CD4-positive, alpha-beta T cell treated with Interleukin-4 for 4 hours (primary cell): ENCODE results near the gene COMMD10.
"Not testable (repeated sequence)": the region's sequence is repeated elsewhere in the genome, so short reads cannot be mapped to it uniquely, and the experiment has no call there.

Experiments
- DNase-seq: peaks from one replicate; pipeline ENCODE4 v3.0.0-alpha.2; 2020

The COMMD10 gene

DNA sequence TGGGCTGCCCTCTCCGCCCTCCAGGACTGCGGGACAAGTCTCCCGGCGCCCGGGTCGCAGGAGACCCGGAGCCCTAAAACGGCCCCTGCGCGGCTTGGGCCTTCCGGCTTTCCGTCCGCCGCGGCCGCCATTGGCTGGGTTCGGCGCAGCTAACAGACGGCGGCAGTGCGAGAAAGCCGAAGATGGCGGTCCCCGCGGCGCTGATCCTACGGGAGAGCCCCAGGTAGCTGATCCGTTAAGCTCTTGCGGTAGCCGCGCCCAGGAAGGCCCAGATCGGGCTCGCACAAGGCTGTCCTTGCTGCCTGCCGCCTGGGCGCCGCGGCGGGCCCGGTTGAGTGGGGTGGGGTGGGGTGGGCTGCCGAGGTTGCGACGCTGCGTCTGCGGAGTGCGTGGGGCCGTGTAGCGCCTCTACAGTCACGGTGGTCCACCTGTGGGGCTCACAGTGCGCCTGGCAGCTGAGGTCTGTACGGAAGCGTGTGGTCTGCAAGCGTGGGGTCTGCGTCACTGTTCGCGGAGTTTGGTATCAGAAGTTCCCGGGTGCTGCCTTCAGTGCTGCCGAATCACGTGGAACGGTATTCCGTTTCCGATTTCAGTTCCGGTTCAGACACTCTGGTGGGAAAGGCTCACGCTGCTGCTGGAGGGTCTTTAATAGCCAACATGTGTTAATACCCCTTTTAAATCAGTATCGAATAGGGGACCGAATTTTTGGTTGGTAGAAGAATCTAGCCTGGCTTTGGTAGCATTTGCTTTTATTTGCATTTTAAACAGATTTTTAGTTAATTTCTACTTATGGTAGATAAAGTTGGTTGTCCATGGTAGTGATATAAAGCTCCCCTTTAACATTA is at the start of gene COMMD10:
Gene COMMD10, plus strand, starts transcription at position 155 of the 845 bp plus-strand sequence.
- peak; percentile 82 for DNase-seq

DNA sequence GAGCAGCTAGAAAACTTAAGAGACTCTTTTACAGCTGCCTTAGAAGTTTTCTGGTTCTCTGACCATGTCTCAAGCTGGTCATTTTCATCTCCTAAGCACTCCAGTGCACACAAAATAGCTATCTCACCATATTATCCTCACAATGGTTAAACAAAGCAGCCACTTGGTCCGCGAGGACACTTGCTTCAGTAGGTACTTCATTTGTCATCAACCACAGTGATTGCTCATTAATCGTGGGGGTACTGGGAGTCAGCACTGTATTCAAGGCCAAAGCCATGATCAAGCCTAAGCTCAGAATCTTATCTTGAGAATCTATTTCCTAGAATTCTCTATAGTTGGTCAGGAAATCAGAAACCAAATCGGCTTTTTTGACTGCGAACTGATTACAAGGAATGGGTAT is 49.7 kb upstream of the COMMD10 start:
- DNase-seq, result no peak

DNA sequence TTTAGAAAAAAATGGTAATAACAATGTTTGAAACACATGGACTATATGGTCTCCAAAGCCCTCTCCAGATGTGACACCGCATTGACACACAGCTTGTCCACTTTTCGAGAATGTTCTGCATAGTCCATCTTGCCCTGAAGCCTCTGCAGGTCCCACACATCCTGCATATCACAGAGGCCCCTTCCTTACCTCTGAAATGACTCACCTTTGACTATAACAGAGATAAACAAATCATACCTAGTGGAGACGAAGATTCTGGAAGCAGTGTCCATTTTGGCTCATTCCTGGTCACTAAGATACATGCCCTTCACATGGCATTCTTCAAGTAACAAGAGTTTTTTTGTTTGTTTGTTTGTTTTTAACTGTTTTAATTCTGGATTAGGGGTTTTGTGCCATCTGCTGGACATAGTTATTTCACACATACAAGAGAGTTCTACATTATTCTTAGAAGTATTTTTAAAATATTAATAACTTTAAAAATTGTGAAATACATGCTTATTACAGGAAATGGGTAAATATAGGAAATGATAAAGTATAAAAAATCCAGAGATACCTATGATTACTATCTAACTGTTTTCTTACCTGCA is 47.5 kb upstream of the COMMD10 start:
- DNase-seq, result no peak

DNA sequence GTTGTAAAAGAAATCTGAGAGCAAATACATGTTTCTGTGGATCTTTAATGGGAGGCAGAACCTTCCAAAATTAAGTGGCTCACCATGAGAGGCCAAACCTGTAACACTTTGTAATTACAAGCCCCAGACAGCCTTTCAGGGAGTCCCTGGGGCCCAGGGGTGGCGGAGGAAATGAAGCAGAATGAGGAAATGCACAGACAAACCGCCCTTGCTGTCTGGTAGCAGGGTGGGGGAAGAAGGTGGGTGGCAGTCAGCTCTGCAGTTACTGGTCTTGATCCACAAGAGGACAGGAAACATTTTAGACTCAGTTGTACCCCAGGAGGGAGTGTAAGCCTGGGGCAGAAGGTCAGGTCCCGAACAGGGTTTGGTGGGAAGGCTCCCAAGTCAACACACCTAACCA is 46.0 kb upstream of the COMMD10 start:
- DNase-seq, result peak; percentile 18

DNA sequence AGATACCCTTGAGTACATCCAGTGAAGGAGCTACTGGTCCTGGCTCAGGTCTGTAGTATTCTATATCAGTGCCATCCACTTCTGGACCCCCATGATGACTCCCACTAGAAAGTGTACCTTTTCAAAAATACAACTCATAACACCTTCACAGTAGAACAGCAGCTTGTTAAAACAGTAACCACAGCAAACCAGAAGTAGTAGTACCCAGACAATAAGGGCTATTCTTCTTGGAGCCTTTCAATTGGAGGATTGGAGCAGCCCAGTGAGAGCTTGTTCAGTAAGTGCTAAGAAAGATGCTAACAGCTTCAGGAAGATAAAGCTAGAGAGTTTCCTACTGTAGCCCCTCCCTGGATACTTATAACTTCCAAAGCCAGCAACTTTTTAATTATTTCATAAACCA is 42.5 kb upstream of the COMMD10 start:
- no peak for DNase-seq

DNA sequence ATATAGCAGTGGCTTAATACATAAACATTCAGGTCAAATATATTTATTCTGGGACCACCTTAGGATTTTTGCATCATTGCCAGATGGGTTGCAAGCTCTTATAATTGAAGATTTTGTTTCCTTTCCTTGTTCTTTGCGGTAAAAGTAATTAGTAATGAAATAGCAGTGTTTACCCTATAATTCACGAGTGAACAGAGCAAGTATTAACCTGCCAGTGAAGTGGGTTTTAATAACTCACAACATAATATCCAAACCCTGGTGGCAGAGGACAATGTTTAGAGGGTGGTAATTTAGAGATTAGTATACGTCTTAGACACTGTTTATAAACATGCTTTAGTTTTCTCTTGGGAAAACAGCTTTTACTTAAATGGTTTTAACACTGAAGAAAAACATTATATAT is 40.8 kb upstream of the COMMD10 start:
- no peak for DNase-seq

DNA sequence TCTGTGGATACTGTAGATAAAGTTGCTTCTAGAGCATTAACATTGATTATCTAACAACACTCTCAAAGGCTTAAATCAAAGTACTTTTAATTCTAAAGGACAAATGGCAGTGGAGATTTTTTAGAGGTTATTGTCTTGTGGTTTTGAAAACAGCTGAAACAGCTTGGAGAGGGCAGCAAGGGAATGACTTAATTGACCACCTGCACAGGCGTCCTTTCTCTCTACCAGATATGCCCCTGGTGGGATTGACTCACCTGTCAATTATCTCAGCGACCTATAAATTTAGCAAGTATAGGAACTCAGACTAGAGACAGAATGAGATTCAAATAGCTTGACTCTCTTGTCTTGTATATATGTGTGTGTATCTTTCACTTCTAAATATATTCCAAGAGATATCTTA is 39.0 kb upstream of the COMMD10 start:
- no peak for DNase-seq

DNA sequence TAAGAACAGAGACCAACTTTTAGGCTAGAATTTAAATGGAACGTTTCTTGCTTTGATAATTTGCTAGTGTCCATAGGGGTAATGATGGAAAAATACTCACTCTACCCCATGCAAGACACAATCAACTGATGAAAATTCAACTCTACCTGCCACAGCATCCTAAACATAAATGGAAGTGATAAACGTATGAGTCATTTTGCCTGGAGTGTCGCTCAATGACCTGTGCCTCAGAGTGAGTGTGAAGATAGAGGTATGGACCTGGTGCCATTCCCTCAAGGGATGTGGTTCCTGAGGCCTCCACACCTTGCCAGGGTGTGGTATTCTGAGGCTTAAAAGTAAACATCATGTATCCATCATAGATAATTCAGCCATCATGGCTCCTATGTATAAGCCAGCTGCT is 38.6 kb upstream of the COMMD10 start:
- DNase-seq, result no peak

DNA sequence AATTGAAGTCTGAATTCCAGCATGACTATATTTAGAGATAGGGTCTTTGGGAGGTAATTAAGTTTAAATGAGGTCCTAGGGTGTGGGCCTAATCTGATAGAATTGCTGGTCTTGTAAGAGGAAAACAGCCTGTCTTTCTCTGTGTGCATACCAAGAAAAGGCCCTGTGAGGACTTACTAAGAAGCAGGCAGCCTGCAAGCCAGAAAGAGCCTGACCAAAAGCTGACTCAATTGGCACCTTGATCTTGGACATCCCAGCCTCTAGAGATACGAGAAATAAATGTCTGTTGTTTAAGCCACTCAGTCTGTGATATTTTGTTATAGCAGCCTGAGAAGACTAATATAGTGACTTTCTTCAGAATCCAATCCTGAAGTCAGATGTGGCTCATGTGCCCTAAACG is 38.0 kb upstream of the COMMD10 start:
- DNase-seq, result no peak

DNA sequence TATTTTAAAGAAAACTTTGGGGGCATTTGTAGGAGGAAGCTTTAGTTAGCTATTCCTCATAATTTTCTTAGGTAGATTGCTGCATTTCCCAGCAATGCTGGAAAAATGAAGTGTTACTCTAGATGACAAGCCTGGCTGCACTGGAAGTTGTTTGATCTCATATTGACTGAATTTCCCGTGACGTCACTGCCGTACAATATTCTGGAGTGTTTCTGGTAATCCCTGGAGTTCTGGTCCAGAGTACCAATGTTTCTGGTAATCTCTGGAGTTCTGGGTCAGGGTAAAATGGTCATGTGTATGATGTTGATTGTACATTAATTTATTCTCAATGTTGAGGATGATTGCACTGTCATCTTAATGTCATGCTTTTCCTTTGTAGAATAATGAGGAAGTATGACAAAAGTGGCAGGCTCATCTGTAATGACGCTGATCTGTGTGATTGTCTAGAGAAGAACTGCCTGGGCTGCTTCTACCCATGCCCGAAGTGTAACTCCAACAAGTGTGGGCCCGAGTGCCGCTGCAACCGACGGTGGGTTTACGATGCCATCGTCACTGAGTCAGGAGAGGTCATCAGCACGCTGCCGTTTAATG is 26.4 kb upstream of the COMMD10 start:
- no peak for DNase-seq

DNA sequence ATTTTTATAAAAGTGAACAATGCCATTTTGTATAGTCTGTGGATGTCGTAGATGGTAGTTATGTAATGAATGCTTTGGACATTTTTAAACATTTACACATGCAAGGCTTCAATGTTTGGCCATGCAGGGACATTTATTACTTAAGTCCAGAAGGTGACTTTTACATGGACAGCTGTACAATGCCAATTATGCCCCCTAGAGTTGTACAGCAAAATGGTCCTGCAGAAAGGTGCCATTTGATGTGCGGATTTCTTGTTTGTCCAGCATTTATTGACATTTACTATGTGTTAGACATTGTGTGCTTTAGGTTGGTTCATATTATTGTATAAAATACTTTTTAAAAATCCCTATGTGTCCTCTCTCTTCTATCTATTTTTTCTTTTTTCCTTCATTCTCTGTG is 22.5 kb upstream of the COMMD10 start:
- no peak for DNase-seq

DNA sequence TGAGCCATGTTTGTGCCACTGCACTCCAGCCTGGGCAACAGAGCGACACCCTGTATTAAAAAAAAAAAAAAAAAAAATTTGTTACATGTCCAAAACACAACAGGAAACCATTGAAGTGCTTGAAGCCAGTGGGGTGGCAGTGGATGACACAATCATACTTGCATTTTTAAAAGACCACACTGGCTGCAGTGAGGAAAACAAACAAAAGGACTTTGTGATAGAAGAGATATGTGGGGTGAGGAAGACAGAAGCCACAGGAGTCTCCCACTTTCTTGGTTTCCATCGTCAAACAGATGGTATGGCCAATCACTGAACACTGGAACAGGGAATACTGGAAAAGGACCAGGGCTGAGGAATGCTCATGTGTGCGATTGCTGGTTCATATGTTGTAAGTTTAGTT is 20.9 kb upstream of the COMMD10 start:
- no peak for DNase-seq

DNA sequence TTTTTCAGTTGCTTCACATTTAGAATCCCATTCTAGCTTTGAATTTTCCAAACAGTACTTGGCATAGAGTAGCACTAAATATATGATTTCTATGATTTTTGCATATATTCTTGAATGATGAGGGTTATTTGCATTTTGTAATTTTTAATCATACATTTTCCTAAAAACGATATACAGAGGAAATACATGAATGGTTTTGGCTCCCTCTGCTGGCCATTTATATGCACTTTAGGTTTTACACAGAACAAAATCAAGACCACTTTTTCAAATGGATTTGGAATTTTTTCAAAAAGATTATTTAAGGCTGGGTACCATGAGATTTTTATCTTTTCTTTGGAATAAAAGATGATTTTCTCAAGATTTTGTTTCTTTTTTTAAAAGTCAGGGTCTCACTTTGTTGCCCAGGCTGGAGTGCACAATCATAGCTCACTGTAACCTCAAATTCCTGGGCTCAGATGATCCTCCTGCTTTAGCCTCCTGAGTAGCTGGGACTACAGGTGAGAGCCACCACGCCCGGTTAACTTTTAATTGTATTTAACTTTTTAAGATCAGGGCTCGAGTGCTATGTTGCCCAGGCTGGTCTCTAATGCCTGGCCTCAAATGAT is 16.7 kb upstream of the COMMD10 start:
- peak; percentile 59 for DNase-seq

DNA sequence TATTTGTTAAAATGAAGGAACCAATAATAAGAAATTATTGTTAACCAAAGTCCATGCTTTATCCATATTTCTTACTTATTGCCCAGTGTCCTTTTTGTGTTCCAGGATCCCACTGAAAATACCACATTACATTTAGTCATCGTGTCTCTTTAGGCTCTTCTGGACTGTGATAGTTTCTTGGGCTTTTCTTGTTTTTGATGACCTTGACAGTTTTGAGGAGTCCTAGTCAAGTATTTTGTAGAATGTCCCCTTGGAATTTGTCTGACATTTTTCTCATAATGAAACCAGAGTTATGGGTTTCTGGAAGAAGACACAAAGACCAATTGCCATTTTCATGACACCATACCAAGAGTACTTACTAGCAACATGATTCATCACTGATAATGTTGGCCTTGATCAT is 13.6 kb upstream of the COMMD10 start:
- no peak for DNase-seq

DNA sequence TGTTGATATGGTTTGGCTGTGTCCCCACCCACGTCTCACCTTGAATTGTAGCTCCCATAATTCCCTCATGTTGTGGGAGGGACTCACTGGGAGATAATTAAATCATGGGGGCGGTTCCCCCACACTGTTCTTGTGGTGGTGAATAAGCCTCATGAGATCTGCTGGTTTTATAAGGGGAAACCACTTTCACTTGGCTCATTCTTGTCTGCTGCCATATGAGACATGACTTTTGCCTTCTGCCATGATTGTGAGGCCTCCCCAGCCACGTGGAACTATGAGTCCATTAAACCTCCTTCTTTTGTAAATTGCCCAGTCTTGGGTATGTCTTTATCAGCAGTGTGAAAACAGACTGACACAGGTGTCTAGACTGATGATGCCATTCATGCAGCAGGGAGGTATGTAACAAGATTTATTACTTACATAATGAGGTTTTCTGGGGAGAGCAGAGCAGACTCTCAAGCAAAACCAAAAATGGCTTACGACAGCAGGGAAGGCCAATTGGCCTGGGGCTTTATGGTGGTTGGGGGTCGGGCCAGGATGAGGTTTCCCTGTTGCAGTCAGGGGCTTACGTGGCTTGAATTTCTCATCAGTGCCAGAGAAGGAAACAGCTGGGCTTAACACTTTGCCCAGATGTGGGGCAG is 9.5 kb upstream of the COMMD10 start:
- DNase-seq, result no peak

DNA sequence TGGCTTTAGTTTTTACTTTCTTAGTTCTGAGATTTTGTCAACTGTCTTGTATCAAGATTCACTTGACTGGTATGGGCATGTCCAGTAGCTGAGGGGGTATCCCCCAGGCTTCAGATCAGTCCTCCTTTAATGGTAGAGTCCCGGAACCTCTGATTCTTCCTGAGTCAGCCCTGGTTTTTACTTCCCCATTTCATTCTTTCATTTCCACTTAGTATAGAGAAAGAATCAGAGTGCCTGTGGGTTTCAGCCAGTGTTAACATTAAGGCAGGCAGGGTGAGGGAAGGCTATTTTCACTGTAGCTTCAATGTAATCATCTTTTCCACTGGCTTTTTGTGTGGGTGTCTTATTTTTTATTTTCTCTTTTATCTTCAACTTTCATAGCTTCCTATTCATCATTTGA is 8.3 kb upstream of the COMMD10 start:
- no peak for DNase-seq

DNA sequence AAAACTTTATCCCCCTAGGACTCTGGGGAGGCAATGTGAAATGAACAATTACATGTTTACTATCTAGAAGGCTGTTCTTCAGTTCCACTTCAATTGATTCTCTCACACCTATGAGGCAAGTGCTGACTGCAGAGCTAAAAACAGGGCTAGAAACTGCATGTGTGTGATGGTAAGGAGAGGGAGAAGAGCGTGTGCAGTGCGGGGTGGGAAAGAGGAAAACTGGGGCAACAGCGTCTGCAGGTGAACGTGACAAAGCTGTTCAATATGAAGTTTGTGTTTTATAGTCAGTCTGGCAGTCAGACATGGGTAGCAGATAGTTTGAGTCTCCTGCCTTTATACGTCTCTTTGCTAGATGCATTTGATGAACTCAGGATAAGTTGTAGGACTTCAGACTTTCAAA is 6.6 kb upstream of the COMMD10 start:
- no peak for DNase-seq

DNA sequence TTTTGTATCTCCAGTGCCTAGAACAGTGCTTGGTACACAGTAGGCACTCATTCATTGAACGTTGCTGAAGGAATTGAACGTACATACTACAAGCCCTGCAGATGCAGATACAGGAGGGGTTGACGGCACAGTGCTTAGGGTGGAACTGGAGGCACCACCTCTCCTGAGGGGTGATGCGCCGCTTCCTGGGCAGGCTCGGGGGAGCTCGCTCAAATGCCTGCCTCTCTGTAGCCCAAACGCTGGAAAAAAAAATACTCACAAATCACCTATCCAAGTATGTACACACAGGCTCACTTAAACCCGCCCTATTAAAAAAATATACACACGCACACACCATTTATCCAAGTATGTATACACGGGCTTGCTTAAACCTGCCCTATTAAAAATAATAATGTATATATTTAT is 536 bp upstream of the COMMD10 start:
- peak; percentile 13 for DNase-seq

DNA sequence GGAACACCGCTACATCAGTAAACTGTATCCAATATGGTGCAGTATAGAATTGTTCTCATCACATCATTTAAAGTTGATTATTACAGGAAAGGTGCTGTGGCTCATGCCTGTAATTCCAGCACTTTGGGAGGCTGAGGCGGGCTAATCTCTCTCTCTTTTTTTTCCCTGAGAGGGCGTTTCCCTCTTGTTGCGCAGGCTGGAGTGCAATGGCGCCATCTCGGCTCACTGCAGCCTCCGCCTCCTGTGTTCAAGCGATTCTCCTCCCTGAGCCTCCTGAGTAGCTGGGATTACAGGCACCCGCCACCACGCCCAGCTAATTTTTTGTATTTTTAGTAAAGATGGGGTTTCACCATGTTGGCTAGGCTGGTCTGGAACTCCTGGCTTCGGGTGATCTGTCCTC is 1.5 kb downstream of the COMMD10 start:
- not testable (repeated sequence) for DNase-seq

DNA sequence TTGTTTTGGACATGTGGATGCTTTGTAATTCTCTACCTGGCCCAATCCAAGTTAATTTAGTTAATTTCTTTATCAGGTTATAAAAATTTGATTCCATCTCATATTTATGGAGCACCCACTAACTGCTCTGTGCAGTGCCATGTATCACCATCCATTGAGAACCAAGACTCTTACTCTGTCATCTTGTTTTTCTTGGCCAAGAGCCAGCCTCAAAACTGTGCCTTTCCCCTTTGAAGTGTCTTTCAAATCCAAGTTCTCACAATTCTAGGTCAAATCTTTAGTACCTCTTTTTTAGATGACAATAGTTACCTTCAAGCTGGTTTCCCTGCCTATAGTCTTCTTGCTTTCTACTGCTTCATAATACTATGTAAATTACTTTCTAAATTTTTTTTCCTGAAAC is 3.2 kb downstream of the COMMD10 start:
- DNase-seq, result no peak

DNA sequence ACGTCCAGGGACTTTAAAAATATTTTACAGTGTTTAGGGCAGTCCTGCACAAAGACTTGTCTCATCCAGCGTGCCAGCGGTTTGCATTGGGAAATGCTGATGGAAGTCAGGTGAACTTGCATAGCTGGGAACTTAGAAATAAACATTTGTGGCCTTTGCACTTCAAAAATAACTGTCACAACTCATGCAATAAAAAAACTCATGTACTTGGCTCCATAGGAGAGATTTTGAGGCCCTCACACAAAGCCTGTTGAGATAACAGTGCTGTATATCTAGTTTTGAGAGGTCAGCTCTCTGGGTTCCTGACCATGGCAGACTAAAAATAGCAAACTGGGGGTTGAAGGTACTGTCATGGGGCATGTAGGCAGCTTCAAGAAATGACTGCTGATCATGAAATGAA is 5.5 kb downstream of the COMMD10 start:
- DNase-seq, result no peak

DNA sequence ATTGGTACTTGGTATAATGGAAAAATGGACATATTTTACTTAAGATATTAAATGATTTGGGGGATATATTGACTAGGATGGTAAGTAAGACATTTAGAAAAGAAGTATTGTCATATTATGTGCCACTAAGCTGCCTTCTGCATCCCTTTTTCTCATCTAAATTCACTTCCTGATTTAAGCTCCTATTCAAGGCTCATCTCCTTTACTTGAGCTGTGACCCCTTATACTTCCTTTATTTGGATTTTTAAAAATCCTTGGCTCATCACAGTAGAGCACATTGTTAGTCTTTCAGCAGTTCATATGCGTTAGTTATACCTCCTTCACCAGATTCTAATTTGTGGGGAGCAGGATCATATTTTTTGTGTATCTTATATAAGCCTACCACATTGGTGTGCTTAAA is 6.6 kb downstream of the COMMD10 start:
- no peak for DNase-seq

DNA sequence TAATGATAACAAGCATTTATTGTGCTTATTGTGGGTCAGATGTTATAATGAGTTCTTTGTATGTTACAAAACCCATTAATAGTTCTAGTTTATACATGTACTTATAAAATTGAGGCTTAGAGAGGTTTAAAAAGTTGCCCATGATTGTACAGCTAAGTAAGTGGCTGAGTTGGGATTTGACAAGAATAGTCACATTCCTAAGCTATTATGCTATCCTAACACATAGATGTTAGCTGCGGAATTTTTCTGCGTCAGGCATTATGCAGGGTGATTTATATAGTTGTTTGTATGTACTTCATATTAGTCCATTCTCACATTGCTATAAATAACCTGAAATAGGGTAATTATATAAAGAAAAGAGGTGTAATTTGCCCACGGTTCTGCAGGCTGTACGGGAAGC is 12.5 kb downstream of the COMMD10 start:
- no peak for DNase-seq

DNA sequence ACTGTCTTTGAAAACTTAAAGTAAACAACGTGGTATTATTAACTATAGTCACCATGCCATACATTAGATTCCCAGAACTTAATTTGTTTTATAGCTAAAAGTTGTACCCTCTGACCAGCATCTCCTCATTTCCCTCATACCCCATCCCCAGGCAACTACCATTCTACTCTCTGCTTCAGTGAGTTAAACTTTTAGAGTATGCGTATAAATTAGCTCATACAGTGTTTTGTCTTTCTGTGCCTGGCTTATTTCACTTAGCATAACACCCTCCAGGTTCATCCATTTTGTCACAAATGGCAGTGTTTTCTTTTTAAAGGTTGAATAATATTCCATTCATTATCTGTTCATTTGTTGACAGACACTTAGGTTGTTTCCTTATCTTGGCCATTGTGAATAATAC is 14.2 kb downstream of the COMMD10 start:
- no peak for DNase-seq
